Measurements from ENCODE around the gene AP3S2. TPM values are rescaled to one million over a fixed set of nuclear protein-coding genes. Genes with fewer than 3 reads are reported as not detected.

The AP3S2 gene
- total and polyA plus RNA-seq, 2 experiments from 2014 or later = 9.4 to 93.3 TPM

DNA sequence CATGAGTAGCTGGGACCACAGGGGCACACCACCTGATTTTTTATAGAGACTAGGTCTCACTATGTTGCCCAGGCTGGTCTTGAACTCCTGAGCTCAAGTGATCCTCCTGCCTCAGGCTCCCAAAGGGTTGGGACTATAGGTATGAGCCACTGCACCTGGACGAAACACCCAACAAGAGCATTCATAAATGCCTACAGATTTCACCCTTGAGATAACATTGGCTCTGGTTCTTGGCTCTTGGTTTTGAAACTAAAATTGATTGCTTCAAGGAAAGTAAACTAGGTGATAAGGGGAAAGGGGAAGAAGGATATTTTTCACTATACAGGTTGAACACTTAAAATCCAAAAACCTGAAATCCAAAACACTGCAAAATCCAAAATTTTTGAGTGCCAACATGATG lies 10.3 kb downstream of the AP3S2 start:
- TF ChIP-seq EZH2 (IDR thresholded peaks at IDR 0.05; ENCODE audit: low read depth, unreplicated experiment) (no peak), ZNF331 (CRISPR knock-in tag; IDR thresholded peaks at IDR 0.05; ENCODE audit: low read depth) (no peak), EZH2phosphoT487 (IDR thresholded peaks at IDR 0.05; ENCODE audit: unreplicated experiment) (no peak), JUNB (IDR thresholded peaks at IDR 0.05; ENCODE audit: unreplicated experiment) (no peak), STAT1 (IDR thresholded peaks at IDR 0.05; ENCODE audit: unreplicated experiment) (no peak), NANOG (IDR thresholded peaks at IDR 0.05; ENCODE audit: borderline replicate concordance) (no peak), CREB1 (CRISPR knock-in tag; IDR thresholded peaks at IDR 0.05; ENCODE audit: low read depth) (no peak), ZNF114 (CRISPR knock-in tag; IDR thresholded peaks at IDR 0.05) (no peak), POLR2AphosphoS5 (IDR thresholded peaks at IDR 0.05; ENCODE audit: low read depth) (no peak)
- TF ChIP-seq, protein P1, sequence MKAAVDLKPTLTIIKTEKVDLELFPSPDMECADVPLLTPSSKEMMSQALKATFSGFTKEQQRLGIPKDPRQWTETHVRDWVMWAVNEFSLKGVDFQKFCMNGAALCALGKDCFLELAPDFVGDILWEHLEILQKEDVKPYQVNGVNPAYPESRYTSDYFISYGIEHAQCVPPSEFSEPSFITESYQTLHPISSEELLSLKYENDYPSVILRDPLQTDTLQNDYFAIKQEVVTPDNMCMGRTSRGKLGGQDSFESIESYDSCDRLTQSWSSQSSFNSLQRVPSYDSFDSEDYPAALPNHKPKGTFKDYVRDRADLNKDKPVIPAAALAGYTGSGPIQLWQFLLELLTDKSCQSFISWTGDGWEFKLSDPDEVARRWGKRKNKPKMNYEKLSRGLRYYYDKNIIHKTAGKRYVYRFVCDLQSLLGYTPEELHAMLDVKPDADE (IDR thresholded peaks at IDR 0.05) = no peak
- TF ChIP-seq, protein P2, sequence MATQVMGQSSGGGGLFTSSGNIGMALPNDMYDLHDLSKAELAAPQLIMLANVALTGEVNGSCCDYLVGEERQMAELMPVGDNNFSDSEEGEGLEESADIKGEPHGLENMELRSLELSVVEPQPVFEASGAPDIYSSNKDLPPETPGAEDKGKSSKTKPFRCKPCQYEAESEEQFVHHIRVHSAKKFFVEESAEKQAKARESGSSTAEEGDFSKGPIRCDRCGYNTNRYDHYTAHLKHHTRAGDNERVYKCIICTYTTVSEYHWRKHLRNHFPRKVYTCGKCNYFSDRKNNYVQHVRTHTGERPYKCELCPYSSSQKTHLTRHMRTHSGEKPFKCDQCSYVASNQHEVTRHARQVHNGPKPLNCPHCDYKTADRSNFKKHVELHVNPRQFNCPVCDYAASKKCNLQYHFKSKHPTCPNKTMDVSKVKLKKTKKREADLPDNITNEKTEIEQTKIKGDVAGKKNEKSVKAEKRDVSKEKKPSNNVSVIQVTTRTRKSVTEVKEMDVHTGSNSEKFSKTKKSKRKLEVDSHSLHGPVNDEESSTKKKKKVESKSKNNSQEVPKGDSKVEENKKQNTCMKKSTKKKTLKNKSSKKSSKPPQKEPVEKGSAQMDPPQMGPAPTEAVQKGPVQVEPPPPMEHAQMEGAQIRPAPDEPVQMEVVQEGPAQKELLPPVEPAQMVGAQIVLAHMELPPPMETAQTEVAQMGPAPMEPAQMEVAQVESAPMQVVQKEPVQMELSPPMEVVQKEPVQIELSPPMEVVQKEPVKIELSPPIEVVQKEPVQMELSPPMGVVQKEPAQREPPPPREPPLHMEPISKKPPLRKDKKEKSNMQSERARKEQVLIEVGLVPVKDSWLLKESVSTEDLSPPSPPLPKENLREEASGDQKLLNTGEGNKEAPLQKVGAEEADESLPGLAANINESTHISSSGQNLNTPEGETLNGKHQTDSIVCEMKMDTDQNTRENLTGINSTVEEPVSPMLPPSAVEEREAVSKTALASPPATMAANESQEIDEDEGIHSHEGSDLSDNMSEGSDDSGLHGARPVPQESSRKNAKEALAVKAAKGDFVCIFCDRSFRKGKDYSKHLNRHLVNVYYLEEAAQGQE (IDR thresholded peaks at IDR 0.05; ENCODE audit: unreplicated experiment) = no peak
- TF ChIP-seq, protein P3, sequence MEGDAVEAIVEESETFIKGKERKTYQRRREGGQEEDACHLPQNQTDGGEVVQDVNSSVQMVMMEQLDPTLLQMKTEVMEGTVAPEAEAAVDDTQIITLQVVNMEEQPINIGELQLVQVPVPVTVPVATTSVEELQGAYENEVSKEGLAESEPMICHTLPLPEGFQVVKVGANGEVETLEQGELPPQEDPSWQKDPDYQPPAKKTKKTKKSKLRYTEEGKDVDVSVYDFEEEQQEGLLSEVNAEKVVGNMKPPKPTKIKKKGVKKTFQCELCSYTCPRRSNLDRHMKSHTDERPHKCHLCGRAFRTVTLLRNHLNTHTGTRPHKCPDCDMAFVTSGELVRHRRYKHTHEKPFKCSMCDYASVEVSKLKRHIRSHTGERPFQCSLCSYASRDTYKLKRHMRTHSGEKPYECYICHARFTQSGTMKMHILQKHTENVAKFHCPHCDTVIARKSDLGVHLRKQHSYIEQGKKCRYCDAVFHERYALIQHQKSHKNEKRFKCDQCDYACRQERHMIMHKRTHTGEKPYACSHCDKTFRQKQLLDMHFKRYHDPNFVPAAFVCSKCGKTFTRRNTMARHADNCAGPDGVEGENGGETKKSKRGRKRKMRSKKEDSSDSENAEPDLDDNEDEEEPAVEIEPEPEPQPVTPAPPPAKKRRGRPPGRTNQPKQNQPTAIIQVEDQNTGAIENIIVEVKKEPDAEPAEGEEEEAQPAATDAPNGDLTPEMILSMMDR (conservative IDR thresholded peaks at IDR 0.05; ENCODE audit: low read depth in 2 of 2) = no peak
- TF ChIP-seq, protein P4, sequence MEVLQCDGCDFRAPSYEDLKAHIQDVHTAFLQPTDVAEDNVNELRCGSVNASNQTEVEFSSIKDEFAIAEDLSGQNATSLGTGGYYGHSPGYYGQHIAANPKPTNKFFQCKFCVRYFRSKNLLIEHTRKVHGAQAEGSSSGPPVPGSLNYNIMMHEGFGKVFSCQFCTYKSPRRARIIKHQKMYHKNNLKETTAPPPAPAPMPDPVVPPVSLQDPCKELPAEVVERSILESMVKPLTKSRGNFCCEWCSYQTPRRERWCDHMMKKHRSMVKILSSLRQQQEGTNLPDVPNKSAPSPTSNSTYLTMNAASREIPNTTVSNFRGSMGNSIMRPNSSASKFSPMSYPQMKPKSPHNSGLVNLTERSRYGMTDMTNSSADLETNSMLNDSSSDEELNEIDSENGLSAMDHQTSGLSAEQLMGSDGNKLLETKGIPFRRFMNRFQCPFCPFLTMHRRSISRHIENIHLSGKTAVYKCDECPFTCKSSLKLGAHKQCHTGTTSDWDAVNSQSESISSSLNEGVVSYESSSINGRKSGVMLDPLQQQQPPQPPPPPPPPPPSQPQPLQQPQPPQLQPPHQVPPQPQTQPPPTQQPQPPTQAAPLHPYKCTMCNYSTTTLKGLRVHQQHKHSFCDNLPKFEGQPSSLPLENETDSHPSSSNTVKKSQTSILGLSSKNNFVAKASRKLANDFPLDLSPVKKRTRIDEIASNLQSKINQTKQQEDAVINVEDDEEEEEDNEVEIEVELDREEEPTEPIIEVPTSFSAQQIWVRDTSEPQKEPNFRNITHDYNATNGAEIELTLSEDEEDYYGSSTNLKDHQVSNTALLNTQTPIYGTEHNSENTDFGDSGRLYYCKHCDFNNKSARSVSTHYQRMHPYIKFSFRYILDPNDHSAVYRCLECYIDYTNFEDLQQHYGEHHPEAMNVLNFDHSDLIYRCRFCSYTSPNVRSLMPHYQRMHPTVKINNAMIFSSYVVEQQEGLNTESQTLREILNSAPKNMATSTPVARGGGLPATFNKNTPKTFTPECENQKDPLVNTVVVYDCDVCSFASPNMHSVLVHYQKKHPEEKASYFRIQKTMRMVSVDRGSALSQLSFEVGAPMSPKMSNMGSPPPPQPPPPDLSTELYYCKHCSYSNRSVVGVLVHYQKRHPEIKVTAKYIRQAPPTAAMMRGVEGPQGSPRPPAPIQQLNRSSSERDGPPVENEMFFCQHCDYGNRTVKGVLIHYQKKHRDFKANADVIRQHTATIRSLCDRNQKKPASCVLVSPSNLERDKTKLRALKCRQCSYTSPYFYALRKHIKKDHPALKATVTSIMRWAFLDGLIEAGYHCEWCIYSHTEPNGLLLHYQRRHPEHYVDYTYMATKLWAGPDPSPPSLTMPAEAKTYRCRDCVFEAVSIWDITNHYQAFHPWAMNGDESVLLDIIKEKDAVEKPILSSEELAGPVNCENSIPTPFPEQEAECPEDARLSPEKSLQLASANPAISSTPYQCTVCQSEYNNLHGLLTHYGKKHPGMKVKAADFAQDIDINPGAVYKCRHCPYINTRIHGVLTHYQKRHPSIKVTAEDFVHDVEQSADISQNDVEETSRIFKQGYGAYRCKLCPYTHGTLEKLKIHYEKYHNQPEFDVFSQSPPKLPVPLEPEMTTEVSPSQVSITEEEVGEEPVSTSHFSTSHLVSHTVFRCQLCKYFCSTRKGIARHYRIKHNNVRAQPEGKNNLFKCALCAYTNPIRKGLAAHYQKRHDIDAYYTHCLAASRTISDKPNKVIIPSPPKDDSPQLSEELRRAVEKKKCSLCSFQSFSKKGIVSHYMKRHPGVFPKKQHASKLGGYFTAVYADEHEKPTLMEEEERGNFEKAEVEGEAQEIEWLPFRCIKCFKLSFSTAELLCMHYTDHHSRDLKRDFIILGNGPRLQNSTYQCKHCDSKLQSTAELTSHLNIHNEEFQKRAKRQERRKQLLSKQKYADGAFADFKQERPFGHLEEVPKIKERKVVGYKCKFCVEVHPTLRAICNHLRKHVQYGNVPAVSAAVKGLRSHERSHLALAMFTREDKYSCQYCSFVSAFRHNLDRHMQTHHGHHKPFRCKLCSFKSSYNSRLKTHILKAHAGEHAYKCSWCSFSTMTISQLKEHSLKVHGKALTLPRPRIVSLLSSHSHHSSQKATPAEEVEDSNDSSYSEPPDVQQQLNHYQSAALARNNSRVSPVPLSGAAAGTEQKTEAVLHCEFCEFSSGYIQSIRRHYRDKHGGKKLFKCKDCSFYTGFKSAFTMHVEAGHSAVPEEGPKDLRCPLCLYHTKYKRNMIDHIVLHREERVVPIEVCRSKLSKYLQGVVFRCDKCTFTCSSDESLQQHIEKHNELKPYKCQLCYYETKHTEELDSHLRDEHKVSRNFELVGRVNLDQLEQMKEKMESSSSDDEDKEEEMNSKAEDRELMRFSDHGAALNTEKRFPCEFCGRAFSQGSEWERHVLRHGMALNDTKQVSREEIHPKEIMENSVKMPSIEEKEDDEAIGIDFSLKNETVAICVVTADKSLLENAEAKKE (CRISPR knock-in tag; IDR thresholded peaks at IDR 0.05) = no peak
- Histone ChIP-seq H4K20me1 (replicated peaks; ENCODE audit: insufficient read depth) (no peaks in the 10 kb centered on the region), H3F3A (replicated peaks; ENCODE audit: low read depth) (no peaks in the 10 kb centered on the region), H2AFZ (no peak overlapping the region), H3K4me3 (no peak overlapping the region), H3K79me2 (replicated peaks; ENCODE audit: insufficient read depth) (no peaks in the 10 kb centered on the region), H3K4me1 (ENCODE audit: insufficient read depth) (no peaks in the 10 kb centered on the region), H3K27ac (ENCODE audit: low read depth) (no peak overlapping the region), H3K27me3 (ENCODE audit: insufficient read depth) (no peaks in the 10 kb centered on the region), H3K9me2 (ENCODE audit: insufficient read depth) (no peaks in the 10 kb centered on the region), H3K4me2 (no peak overlapping the region), H3K36me3 (ENCODE audit: insufficient read depth) (peaks cover 10% of the 10 kb centered on the region; the same call in 1 of the 2 replicates)
- H3K36me3 Mint-ChIP-seq (ENCODE audit: low read depth) = peaks cover 27% of the 10 kb centered on the region; the same call in 2 of the 3 replicates
- H3K27ac Mint-ChIP-seq = no peak overlapping the region
- ATAC-seq = no peak
- H3K4me1 Mint-ChIP-seq = no peaks in the 10 kb centered on the region
- no peak for DNase-seq (ENCODE audit: low spot score)
- H3K9me3 Mint-ChIP-seq = no peaks in the 10 kb centered on the region
- no peaks in the 10 kb centered on the region for H3K27me3 Mint-ChIP-seq (ENCODE audit: insufficient read depth, low read depth, poor library complexity)
- no peak overlapping the region for H3K4me3 Mint-ChIP-seq

All from GM23338 (cell line).